Epithelial cell of prostate (primary cell): Measurements from ENCODE around the gene PAN3.

Source experiments
- DNase-seq: peaks from one replicate; pipeline ENCODE4 v3.0.0-alpha.2; 2011; ENCODE audit warnings: low read depth, low spot score
- H3K27ac ChIP-seq: fragments of 450-650 bp; 2 replicates; pipeline ENCODE4 v1.5.1; 2017; ENCODE audit warnings: mild to moderate bottlenecking

Gene PAN3

DNA sequence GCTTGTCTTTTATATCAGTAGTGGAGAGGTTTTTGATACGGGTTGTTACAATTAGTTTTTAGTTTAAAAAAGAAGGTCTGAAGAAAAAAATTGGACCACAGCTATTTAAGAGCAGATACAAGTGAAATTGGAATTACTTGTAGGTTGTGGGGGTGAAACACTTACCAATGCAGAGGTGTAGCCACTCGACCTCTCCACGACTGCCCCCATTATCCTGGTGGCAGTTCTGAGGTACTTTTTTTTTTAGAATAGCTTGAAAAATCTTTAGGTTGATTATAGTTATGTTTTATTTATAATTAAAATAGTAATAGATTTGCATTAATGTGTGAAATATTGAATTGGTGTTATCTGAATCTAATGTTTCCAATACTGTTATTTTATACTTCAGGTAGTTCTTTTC, 60.7 kb downstream of the PAN3 start:
- no peak for DNase-seq

GRCh38 chr13:28204043-28204442, 65.7 kb downstream of the PAN3 start:
- no peak overlapping the region for H3K27ac ChIP-seq
- no peak for DNase-seq

More for the DNA sequence above, 60.7 kb downstream of the PAN3 start:
- H3K27ac ChIP-seq, result no peak overlapping the region

- DNase-seq, result no peak
- H3K27ac ChIP-seq, result no peak overlapping the region
Observed at GRCh38 chr13:28204690-28205443, 66.5 kb downstream of the PAN3 start.

DNA sequence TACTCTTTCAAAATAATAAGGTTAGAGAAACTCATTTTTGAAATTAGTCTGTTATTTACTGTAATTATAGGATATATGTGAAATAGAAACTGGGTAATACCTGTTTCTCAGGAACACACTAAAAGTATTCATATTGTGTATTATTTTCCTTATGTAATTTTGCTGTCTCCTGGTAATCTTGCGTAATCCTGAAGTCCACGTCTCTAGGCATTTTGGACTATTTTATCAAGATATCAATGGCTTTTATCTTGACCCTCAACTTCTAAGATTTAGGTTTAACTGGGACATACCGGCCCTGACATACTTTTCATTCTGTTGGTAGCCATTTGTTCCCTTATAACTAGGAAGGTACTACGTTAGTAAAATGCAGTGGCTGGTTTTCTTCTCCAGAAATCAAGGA, 80.3 kb downstream of the PAN3 start:
- no peak for DNase-seq
- H3K27ac ChIP-seq, result no peak overlapping the region

- H3K27ac ChIP-seq, result no peak overlapping the region
- no peak for DNase-seq
Observed at GRCh38 chr13:28219408-28220099, 81.2 kb downstream of the PAN3 start.

DNA sequence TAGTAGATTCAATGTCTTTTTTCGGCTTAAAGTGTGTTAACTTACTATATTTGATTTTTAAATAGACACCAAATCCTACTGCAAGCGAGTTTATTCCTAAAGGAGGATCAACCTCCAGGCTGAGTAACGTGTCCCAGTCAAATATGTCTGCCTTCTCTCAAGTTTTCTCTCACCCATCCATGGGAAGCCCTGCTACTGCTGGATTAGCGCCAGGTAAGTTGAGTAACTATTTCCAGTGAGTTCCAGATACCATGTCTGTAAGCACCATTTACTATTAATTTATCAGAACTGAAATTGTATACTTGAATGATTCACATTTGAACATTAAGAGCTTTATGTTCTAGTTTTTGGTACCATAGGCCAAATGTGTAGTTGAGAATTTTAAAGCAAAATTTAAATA, 81.8 kb downstream of the PAN3 start:
- DNase-seq, result no peak
- H3K27ac ChIP-seq, result no peak overlapping the region

DNA sequence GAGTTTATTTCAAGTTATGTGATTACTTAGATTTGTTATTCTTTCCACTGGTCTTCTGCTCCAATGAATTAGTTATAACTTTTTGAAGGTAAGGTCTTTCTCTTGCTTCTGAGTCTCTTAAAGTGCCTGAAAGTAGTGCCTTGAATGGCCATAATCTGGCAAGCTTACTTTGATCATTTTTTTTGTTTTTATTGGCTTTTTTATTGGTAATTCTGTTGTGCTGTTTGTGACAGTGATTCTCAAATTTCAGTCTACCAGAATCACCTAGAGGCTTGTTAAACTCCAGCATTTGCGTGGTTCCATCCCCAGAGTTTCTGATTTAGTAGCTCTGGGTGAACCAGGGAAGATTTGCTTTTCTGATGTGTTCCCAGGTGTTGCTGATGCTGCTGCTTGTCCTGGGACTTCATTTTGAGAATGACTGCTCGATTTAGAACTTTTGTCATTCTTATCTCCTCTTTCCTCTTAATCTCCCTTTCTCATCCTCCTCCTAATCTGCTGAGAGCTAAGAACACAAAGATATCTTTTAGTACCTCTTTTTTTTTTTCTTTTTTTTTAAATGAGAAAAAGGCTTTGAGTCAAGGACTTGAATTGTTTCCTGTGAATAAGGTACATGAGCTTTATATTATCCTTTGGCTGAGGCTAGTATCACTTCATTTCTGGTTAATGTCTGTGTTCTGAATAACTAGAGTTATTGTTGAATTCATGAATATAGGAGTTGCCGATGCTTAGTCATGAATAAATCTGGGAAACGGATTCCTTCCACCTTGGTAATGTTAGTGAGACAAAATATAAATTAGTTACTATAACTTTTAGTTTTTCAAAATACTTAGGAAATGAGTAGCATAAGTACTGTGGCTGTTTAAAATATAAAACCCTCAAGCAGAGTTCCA, 91.4 kb downstream of the PAN3 start:
- no peak for DNase-seq
- H3K27ac ChIP-seq, result no peak overlapping the region

DNA sequence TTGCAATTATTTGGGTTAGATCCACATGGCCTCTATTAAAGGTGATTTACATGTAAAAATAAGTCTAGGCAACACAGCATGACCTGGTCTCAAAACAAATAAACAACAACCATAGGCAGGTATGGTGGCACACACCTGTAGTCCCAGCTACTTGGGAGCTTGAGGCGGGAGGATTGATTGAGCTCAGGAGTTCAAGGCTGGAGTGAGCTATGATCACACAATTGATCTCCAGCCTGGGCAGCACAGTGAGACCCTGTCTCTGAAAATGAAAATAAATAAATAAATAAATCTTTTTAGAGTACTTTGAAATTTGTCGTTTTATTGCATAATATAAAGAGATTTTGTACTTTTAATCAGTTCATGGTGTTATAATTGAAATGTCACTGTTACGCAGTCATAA, 93.3 kb downstream of the PAN3 start:
- no peak for DNase-seq
- H3K27ac ChIP-seq, result no peak overlapping the region

DNA sequence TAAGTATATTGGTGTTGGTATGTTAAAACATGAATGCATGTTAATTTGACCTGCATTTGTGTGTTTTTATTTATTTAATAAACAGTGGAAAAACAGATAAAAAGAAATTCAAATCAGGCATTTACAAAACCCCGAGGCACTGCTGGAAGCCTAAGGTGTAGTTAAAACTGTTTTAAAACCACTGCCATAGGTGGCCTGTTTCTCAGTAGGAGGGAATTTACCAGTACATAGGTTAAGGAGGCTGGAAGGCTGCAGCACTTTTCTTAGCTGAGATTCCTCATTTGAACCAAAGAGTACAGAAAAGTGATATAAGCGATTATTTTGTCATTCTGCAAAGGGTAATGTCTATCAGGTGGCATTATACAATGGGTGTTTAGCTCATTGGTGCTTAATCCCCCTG, 99.6 kb downstream of the PAN3 start:
- no peak overlapping the region for H3K27ac ChIP-seq

DNA sequence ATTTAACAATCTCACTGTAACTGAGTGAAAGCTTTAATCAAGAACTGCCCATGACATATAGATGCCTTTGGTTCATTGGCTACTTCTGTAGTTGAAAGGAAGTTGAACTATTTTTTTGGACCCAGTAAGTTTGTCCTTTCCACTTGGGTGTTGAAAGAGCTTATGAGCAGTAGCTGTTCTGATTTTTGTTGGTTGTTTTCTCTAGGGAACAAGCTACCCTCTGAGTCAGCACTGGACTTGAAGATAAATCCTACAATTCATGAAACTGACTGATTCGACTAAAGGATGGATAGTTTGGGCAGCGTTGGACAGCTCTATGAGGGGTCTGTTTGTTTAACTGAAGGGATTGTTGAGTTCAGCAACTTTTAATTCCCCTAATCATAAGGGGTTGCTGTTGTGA, 101.0 kb downstream of the PAN3 start:
- no peak for DNase-seq
- H3K27ac ChIP-seq, result no peak overlapping the region

More for the DNA sequence above, 99.6 kb downstream of the PAN3 start:
- no peak for DNase-seq

- no peak overlapping the region for H3K27ac ChIP-seq
- no peak for DNase-seq
Observed at GRCh38 chr13:28245465-28245864, 107.1 kb downstream of the PAN3 start.

GRCh38 chr13:28246891-28247290, 108.5 kb downstream of the PAN3 start:
- H3K27ac ChIP-seq, result no peak overlapping the region
- no peak for DNase-seq

DNA sequence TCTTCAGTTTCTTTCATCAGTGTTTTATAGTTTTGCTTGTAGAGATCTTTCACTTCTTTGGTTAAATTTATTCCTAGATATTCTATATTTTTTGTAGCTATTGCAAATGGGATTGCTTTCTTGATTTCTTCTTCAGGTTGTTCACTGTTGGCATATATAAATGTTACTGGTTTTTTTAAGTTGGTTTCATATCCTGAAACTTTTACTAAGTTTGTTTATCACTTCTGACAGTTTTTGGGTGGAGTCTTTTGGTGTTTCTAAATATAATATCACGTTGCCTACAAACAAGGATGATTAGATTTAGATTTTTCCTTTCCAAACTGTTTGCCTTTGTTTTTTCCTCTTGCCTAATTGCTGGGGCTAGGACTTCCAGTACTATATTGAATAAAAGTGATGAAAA, 109.7 kb downstream of the PAN3 start:
- DNase-seq, result no peak
- H3K27ac ChIP-seq, result no peak overlapping the region

DNA sequence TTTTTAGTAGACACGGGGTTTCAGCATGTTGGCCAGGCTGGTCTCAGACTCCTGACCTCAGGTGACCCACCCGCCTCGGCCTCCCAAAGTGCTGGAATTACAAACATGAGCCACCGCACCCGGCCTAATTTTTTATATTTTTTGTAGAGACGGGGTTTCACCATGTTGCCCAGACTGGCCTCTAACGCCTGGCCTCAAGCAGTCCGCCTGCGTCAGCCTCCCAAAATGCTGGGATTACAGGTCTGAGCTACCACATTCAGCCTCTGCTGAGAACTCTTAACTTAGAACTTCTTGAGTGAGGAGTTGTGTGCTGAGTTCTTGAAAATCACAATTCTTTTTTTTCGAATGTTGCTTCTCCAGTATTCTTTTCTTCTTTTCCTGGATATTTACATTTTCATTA, 112.2 kb downstream of the PAN3 start:
- H3K27ac ChIP-seq, result no peak overlapping the region
- no peak for DNase-seq

DNA sequence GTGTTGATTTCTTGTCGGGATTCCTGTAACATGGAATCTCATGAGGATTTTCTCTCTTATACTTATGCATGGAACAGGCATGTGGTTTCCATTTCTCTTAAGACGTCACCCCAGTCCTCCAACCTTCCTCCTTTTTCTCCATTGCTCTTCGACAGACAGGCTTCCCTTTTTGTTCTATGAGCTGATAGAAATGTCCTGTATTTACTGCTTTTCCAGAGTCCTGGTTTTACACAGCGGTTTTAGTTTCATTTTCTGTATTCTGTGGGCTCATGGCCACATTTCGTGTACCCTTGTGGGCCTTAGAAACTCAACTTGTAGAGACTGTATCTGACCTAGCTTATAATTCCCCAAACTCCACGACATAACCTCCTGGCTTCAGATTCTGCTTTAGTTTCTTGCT, 113.1 kb downstream of the PAN3 start:
- H3K27ac ChIP-seq, result no peak overlapping the region
- DNase-seq, result no peak

- DNase-seq, result no peak
- H3K27ac ChIP-seq, result no peak overlapping the region
Observed at GRCh38 chr13:28252547-28252946, 114.2 kb downstream of the PAN3 start.

GRCh38 chr13:28257305-28257704, 119.0 kb downstream of the PAN3 start:
- H3K27ac ChIP-seq, result no peak overlapping the region
- DNase-seq, result no peak

GRCh38 chr13:28258417-28258816, 120.1 kb downstream of the PAN3 start:
- DNase-seq, result no peak
- H3K27ac ChIP-seq, result no peak overlapping the region

DNA sequence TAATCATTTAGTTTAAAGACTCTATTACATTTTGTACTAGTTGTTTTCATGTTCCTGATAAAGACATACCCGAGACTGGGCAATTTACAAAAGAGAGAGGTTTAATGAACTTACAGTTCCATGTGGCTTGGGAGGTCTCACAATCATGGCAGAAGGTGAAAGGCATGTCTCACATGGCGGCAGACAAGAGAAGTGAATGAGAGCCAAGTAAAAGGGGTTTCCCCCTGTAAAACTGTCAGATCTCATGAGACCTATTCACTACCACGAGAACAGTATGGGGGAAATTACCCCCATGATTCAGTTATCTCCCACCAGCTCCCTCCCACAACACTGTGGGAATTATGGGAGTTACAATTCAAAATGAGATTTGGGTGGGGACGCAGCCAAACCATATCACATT, 129.2 kb downstream of the PAN3 start:
- H3K27ac ChIP-seq, result no peak overlapping the region
- DNase-seq, result no peak

- H3K27ac ChIP-seq, result no peak overlapping the region
- DNase-seq, result no peak
Observed at GRCh38 chr13:28268800-28269223, 130.5 kb downstream of the PAN3 start.
